ENCODE data around the gene MTUS2.

MTUS2 gene

DNA sequence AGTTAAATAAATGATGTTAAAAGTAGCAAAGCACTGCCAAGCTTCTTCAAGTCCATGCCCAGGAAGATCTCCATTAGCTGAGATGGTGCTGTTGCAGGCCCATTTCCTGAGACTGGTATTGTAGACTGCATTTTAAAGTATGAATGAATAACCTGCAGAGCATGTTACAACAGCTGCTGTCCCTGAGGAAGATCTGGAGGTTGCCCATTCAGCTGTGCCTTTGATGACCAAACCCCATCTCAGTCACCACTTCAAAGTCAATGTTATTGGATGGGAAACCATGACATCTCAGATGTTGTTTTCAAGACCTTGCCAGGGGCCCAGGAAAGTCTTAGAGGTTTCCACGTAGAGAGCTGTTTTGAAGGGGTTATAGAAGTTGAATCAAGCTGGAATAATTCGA lies 281.3 kb downstream of the MTUS2 start:
- no peak overlapping the region for H3K9ac ChIP-seq (ENCODE audit: low read depth, low read length, poor library complexity, severe bottlenecking)
- H3K36me3 ChIP-seq (ENCODE audit: insufficient read depth, low read length): no peaks in the 10 kb centered on the region
- H4K20me1 ChIP-seq (ENCODE audit: insufficient read depth, low read length, poor library complexity, severe bottlenecking): no peaks in the 10 kb centered on the region
- no peak overlapping the region for H3K4me3 ChIP-seq (ENCODE audit: low read length, poor library complexity, severe bottlenecking)
- no peaks in the 10 kb centered on the region for H3K27me3 ChIP-seq (ENCODE audit: insufficient read depth, low read length, poor library complexity, severe bottlenecking)
- H2AFZ ChIP-seq (ENCODE audit: low read length): no peak overlapping the region
- no peaks in the 10 kb centered on the region for H3K79me2 ChIP-seq (ENCODE audit: insufficient read depth, low read length)
- H3F3A ChIP-seq (ENCODE audit: low read depth): no peaks in the 10 kb centered on the region
- TF ChIP-seq, protein P1, sequence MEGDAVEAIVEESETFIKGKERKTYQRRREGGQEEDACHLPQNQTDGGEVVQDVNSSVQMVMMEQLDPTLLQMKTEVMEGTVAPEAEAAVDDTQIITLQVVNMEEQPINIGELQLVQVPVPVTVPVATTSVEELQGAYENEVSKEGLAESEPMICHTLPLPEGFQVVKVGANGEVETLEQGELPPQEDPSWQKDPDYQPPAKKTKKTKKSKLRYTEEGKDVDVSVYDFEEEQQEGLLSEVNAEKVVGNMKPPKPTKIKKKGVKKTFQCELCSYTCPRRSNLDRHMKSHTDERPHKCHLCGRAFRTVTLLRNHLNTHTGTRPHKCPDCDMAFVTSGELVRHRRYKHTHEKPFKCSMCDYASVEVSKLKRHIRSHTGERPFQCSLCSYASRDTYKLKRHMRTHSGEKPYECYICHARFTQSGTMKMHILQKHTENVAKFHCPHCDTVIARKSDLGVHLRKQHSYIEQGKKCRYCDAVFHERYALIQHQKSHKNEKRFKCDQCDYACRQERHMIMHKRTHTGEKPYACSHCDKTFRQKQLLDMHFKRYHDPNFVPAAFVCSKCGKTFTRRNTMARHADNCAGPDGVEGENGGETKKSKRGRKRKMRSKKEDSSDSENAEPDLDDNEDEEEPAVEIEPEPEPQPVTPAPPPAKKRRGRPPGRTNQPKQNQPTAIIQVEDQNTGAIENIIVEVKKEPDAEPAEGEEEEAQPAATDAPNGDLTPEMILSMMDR (conservative IDR thresholded peaks at IDR 0.05; ENCODE audit: low read length): no peak
- no peaks in the 10 kb centered on the region for H3K9me2 ChIP-seq (replicated peaks; ENCODE audit: low read depth, low read length)
- no peaks in the 10 kb centered on the region for H3K9me3 ChIP-seq (ENCODE audit: insufficient read depth, low read depth, low read length)
- no peak overlapping the region for H3K4me2 ChIP-seq (ENCODE audit: low read depth, low read length, poor library complexity, severe bottlenecking)
- no peaks in the 10 kb centered on the region for H3K4me1 ChIP-seq (ENCODE audit: insufficient read depth, low read length, poor library complexity, severe bottlenecking)

GRCh38 chr13:29101905-29102304 lies 281.8 kb downstream of the MTUS2 start:
- Histone ChIP-seq H3F3A (ENCODE audit: low read depth) (no peaks in the 10 kb centered on the region), H3K4me2 (ENCODE audit: low read depth, low read length, poor library complexity, severe bottlenecking) (no peak overlapping the region), H3K4me1 (ENCODE audit: insufficient read depth, low read length, poor library complexity, severe bottlenecking) (no peaks in the 10 kb centered on the region), H3K4me3 (ENCODE audit: low read length, poor library complexity, severe bottlenecking) (no peak overlapping the region), H2AFZ (ENCODE audit: low read length) (no peak overlapping the region), H4K20me1 (ENCODE audit: insufficient read depth, low read length, poor library complexity, severe bottlenecking) (no peaks in the 10 kb centered on the region), H3K9ac (ENCODE audit: low read depth, low read length, poor library complexity, severe bottlenecking) (no peak overlapping the region), H3K79me2 (ENCODE audit: insufficient read depth, low read length) (no peaks in the 10 kb centered on the region), H3K9me2 (replicated peaks; ENCODE audit: low read depth, low read length) (no peaks in the 10 kb centered on the region), H3K36me3 (ENCODE audit: insufficient read depth, low read length) (no peaks in the 10 kb centered on the region), H3K9me3 (ENCODE audit: insufficient read depth, low read depth, low read length) (no peaks in the 10 kb centered on the region), H3K27me3 (ENCODE audit: insufficient read depth, low read length, poor library complexity, severe bottlenecking) (no peaks in the 10 kb centered on the region)
- TF ChIP-seq, protein P1 (conservative IDR thresholded peaks at IDR 0.05; ENCODE audit: low read length): no peak
- no peak for TF ChIP-seq EZH2phosphoT487 (IDR thresholded peaks at IDR 0.05; ENCODE audit: borderline replicate concordance)

DNA sequence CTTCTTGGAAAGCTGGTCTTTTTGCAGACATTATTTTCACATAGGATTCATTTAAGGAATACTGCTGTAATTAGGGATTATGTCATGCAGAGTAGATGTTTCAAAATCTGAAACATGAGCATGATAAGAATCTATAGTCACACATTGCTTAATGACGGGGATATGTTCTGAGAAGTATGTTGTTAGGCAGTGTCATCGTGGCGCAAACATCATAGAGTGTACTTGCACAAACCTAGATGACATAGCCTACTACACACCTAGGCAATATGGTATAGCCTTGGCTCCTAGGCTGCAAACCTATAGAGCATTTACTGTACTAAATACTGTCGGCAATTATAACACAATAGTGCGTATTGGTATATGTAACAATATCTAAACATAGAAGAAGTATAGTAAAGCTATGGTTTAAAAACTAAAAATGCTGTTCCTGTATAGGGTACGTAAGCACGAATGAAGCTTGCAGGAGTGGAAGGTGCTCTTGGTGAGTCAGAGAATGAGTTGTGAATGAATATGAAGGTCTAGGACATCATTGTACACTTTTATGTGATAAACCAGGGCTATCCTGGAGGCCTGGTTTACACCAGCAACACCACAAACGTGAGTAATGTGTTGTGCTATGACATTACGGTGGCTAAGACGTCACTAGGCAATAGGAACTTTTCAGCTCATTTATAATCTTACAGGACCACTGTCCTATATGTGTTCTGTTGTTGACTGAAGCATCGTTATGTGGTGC lies 283.1 kb downstream of the MTUS2 start:
- no peaks in the 10 kb centered on the region for H3K9me2 ChIP-seq (replicated peaks; ENCODE audit: low read depth, low read length)
- no peak for TF ChIP-seq EZH2phosphoT487 (IDR thresholded peaks at IDR 0.05; ENCODE audit: borderline replicate concordance)
- TF ChIP-seq, protein P1 (conservative IDR thresholded peaks at IDR 0.05; ENCODE audit: low read length): no peak
- H3K4me3 ChIP-seq (ENCODE audit: low read length, poor library complexity, severe bottlenecking): no peak overlapping the region
- H3K79me2 ChIP-seq (ENCODE audit: insufficient read depth, low read length): no peaks in the 10 kb centered on the region
- H3K27me3 ChIP-seq (ENCODE audit: insufficient read depth, low read length, poor library complexity, severe bottlenecking): no peaks in the 10 kb centered on the region
- no peak overlapping the region for H2AFZ ChIP-seq (ENCODE audit: low read length)
- no peak overlapping the region for H3K9ac ChIP-seq (ENCODE audit: low read depth, low read length, poor library complexity, severe bottlenecking)
- no peaks in the 10 kb centered on the region for H3F3A ChIP-seq (ENCODE audit: low read depth)
- no peaks in the 10 kb centered on the region for H3K4me1 ChIP-seq (ENCODE audit: insufficient read depth, low read length, poor library complexity, severe bottlenecking)
- no peaks in the 10 kb centered on the region for H4K20me1 ChIP-seq (ENCODE audit: insufficient read depth, low read length, poor library complexity, severe bottlenecking)
- no peaks in the 10 kb centered on the region for H3K9me3 ChIP-seq (ENCODE audit: insufficient read depth, low read depth, low read length)
- no peaks in the 10 kb centered on the region for H3K36me3 ChIP-seq (ENCODE audit: insufficient read depth, low read length)
- H3K4me2 ChIP-seq (ENCODE audit: low read depth, low read length, poor library complexity, severe bottlenecking): no peak overlapping the region
